ENCODE data around the gene FAAP20.
A peak's percentile ranks its signal among the peaks of the same experiment; 100 is the strongest.

FAAP20 gene

DNA sequence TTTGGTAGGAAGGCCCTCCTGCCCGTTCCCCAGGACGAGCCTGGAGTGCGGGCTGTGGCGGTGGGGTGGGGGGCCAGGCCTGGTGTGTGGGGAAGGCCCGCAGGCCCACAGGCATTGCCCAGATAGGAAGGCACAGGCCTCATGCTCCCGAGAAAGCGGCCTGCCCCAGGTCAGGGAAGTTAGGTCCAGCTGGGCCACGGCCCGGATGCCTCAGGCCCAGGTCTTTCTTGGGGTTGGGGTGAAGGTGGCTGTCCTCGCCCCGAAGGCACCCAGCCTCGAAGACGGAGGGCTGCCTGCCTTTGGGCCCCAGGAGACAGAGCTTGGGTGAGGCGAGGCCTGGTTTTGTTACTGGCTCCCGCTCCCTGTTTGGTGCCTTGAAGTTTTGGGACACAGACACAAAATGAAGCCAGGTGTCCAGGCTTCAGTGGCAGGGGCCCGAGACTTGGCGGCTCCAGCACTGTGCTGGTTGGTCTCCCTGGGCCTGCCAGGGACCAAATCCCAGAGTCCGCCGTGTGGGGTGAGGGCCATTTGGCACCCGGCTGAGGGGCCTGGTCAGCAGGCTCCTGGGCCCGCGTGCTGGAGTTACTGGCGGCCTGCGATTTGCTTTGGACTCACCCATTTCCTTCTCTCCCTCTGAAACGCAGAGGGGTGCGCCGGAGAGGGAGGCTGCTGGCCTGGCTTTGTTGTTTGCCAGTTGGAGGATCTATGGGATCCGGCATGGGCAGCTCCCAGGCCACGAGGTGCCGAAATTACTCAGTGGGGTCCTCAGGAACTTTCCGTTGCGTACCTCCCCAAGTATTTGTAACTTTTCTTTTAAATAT lies 35.5 kb upstream of the FAAP20 start:
- DNase-seq (ENCODE audit: low read depth) = no peak

DNA sequence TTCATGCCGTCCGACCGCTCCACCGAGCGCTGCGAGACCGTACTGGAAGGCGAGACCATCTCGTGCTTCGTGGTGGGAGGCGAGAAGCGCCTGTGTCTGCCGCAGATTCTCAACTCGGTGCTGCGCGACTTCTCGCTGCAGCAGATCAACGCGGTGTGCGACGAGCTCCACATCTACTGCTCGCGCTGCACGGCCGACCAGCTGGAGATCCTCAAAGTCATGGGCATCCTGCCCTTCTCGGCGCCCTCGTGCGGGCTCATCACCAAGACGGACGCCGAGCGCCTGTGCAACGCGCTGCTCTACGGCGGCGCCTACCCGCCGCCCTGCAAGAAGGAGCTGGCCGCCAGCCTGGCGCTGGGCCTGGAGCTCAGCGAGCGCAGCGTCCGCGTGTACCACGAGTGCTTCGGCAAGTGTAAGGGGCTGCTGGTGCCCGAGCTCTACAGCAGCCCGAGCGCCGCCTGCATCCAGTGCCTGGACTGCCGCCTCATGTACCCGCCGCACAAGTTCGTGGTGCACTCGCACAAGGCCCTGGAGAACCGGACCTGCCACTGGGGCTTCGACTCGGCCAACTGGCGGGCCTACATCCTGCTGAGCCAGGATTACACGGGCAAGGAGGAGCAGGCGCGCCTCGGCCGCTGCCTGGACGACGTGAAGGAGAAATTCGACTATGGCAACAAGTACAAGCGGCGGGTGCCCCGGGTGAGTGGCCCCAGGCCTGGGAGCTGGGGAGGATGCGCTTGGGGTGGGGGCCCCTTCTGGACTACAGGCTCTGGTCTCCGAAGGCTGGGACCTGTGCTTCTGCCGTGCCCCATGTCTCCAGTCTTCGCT lies 34.7 kb upstream of the FAAP20 start:
- no peak for DNase-seq (ENCODE audit: low read depth)

- no peak for DNase-seq (ENCODE audit: low read depth)
Measured at GRCh38 chr1:2228694-2229036, 34.1 kb upstream of the FAAP20 start.

DNA sequence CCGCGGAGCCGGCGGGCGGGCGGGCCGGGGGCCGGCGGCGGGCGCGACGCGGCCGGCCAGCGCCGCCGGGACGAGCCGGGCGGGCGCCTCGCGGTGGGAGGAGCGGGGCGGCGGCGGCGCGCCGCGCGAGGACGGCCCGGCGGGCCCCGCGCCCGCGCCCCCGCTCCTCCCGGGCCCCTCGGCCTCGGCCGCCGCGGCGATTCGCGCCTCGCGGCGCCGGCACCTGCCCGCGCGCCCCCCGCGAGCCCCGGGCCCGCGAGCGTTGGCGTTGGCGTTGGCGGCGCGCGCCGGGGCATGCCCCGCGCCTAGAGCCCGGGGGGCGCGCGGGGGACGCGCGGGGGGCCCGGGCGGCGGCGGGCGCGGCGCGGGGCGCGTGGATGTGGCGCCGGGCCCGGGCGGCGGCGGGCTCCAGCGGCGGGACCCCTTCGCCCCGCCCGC lies 33.6 kb upstream of the FAAP20 start, which contains the start of gene SKI:
TSS of gene SKI (plus strand) at position 163 of the 438 bp plus-strand sequence. CDS start 448 bp downstream, outside the sequence.
- DNase-seq (ENCODE audit: low read depth) = no peak

DNA sequence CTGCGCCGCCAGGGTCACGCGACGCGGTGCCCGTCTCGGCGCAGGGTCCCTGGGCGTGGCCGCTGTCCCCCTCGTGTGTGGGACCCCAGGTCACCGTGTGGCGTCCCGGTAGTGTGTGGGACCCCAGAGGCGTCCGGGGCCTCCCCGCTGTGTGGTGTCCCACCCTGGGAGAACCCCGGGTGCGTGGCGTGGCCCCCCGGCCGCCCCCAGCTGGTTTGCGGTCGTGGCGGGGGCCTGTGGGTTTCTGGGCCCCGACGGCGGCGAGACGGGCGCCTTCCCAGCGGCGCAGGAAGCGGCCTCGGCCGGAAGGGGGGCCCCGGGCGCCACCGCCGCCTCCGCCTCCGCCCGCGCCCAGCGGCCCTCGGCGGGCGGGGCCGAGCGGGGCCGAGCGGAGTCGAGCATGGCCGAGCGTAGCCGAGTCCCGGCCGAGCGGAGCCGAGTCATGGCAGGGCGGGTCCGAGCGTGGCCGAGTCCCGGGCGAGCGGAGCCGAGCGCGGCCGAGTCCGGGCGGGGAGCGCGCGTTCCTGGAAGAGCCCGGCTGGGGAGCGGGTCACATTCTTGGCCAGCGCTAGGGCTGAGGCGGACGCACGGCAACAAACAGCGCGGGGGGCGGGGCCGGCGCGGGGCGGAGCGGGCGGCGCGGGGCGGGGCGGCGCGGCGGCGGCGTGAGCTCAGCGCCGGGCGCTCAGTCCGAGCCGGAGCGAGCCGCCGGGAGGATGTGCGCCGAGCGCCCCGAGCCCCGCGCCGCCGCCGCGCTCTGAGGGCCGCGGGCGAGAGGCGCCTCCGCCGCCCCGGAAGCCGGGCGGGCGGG lies 33.0 kb upstream of the FAAP20 start:
- peak; percentile 94 for DNase-seq (ENCODE audit: low read depth)

GRCh38 chr1:2226525-2227345 lies 32.2 kb upstream of the FAAP20 start:
- DNase-seq (ENCODE audit: low read depth) = no peak

DNA sequence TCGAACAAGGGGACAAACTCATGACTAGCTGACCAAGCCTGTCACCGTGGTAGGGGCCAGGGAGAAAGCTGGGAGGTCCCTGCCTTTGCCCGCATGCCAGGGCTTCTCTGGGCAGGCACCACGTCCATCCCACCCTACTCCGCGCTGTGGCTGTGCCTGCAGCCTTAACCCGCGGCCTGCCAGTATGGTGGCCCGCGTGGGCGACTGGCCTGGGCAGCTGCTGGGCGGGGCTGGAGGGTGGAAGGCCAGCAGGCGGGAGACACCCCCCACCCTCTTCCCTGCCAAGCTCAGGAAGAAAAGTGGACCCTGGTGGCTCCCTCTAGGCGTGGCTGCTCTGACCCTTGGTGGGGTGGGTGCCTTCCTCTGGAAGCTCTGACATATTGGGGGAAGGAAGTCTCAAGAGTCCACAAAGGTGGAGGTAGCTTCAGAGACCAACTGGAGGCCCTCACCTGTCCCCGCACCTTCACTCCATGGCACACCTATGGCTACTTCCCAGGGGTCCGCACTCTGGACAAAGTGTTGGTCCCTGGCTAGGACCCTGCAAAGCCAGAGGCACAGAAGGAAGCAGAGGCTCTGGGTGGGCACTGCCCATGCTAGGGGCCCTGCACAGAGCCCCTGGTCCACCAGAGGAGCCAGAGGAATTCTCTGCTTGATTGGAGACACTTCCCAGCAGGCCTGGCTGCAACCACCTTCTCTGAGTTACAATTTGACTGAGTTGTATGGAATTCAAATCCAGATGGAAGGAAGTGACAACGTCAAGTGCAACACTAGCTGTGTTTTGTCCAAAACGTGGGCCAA lies 30.3 kb upstream of the FAAP20 start:
- DNase-seq (ENCODE audit: low read depth) = no peak

DNA sequence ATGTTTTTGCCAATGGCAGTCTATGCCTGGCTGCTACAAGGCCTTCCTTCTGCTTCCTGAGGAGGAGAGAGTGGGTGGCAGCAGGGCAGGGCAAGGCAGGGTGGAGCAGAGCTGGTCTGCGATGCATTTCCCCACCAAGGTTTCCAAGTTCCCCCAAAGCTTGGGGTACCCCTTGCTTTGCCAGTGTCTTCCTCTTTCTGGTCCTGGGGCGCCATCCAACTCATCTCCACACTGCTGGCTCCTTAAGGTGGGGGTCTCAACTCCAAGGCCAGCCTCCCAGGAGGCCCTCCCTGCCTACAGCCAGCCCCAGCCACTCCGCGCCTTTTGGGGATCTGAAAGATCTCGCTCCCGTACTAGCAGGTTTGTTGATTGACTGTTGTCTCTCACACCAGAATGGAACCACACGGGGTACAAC lies 29.6 kb upstream of the FAAP20 start:
- no peak for DNase-seq (ENCODE audit: low read depth)

DNA sequence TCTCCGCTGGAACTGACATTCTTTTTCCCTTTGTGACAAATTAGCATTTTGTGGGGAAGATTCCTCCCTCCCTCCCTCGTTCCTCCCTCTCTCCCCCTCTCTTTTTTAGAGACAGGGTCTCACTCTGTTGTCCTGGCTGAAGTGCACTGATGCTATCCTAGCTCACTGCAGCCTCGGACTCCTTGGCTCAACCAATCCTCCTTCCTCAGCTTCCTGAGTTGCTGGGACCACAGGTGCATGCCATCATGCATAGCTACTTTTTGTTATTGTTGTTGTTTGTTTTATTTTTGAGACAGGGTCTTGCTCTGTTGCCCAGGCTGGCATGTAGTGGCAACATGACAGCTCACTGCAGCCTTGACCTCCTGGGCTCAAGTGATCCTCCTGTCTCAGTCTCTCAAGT lies 26.7 kb upstream of the FAAP20 start:
- DNase-seq (ENCODE audit: low read depth) = no peak

GRCh38 chr1:2216767-2217058 lies 22.1 kb upstream of the FAAP20 start:
- DNase-seq (ENCODE audit: low read depth) = no peak

GRCh38 chr1:2215909-2216766 lies 21.6 kb upstream of the FAAP20 start:
- DNase-seq (ENCODE audit: low read depth) = no peak

DNA sequence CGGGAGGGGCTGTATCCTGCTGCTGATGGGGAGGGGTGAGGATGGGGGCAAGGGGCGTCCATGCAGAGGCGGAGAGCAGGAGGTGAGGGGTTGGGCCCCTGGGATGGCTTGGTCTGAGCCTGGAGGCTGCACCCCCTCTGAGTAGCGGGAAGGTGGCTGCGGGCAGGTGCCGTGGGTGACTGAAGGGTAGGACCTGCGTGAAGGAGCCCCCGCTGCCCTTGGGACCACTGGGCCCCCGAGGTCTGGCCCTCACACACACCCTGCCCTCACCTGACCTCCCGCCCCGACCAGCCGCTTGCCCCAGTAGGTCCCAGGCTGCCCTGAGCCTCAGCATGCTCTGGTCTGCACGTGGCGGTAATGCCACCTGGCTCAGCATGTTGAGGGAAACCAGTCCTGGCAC lies 20.8 kb upstream of the FAAP20 start:
- no peak for DNase-seq (ENCODE audit: low read depth)

GRCh38 chr1:2214541-2215241 lies 20.1 kb upstream of the FAAP20 start:
- no peak for DNase-seq (ENCODE audit: low read depth)

DNA sequence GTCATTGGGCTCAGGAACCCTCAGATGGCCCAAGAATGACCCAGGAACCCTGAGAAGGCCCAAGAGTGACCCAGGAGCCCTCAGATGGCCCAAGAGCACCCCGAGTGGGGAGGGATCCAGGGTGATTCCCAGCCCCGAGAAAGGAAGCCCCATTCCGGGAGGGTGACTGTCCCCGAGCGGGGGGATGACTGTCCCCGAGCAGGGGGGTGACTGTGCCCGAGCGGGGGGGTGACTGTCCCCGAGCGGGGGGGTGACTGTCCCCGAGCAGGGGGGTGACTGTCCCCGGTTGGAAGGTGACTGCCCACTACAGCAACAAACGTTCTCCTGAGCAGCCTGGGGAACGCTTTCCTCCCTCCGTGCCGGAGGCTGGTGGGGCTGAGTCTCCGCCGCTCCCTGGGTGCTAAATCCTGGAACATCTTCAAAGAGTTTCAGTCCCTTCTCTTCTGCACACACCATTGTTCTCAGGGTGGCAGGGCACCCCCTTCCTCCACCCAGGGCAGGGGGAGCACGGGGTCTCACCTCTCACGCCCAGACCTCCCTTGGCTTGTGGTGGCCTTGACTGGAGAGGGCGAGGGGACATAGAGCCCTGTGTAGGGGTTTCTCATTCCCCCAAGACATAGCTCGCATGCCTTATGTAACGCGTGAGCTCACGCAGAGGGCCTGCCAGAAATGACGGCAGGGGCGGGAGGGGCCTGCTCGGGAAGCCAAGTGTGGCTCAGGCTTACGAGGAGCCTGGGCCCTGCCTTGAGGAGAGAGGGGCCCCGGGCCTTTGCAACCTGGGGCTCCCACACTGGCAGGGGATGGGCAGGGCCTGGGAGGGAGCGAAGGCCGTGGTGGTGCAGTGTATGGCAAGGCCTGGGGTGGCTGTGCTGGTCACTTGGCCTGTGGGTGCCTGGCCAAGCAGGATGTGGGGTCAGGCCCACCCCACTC lies 19.3 kb upstream of the FAAP20 start:
- peak; percentile 77 for DNase-seq (ENCODE audit: low read depth)

DNA sequence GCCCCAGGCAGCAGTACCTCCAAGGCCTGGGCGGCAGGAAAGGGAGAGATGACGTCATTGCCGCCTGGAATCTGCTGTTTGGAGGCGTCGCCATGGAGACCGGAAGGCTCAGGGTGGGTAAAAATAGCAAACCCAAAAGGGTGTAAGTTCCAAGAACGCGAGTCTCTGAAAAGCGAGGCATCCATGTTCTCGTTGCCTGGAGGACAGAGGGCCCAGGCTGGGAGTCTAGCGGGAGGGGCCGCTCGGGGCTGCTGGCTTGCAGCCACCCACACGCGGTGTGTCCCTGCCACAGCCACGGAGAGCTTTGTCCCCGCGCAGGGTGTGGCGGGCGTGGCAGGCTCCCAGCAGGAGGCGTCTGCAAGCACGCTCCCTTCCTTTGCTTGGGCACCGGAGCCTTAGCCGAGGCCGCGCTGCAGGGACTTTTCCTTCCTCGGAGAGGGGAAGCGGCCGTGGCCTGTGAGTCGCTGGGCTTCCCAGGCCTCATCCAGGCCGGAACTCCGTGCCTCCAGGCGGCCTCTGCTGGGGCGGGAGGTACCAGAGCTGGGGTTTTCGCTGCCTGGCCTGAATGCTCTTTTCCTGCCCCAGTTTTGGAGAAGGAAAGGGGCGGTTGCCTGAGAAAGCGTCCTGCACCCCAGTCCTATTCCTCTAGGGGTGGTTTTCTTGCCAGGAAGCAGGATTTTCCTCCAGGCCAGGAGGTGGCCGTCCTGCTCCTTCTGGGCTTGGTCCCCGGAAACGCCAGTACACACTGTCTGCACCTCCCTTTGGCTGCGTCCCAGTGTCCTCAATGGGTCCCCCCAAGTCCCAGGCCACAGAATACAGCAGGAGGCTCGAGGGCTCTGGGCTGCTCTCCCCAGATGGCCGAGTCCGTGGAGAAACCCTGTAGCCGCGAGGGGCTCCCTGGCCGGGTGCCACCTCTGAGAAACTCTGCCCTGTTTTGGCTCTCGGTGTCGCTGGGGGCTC lies 18.2 kb upstream of the FAAP20 start:
- DNase-seq (ENCODE audit: low read depth) = peak; percentile 96

GRCh38 chr1:2212274-2212531 lies 17.6 kb upstream of the FAAP20 start:
- DNase-seq (ENCODE audit: low read depth) = no peak

GRCh38 chr1:2210786-2211185 lies 16.2 kb upstream of the FAAP20 start:
- DNase-seq (ENCODE audit: low read depth) = no peak
